Measurements from ENCODE around the gene SIN3A.

GRCh38 chr15:75367406-75367912, 84.0 kb downstream of the SIN3A start:
- TF ChIP-seq, protein P1, sequence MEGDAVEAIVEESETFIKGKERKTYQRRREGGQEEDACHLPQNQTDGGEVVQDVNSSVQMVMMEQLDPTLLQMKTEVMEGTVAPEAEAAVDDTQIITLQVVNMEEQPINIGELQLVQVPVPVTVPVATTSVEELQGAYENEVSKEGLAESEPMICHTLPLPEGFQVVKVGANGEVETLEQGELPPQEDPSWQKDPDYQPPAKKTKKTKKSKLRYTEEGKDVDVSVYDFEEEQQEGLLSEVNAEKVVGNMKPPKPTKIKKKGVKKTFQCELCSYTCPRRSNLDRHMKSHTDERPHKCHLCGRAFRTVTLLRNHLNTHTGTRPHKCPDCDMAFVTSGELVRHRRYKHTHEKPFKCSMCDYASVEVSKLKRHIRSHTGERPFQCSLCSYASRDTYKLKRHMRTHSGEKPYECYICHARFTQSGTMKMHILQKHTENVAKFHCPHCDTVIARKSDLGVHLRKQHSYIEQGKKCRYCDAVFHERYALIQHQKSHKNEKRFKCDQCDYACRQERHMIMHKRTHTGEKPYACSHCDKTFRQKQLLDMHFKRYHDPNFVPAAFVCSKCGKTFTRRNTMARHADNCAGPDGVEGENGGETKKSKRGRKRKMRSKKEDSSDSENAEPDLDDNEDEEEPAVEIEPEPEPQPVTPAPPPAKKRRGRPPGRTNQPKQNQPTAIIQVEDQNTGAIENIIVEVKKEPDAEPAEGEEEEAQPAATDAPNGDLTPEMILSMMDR (IDR thresholded peaks at IDR 0.05), result no peak
- TF ChIP-seq POLR2AphosphoS5 (IDR thresholded peaks at IDR 0.05; ENCODE audit: low read depth, low read length) (no peak), REST (IDR thresholded peaks at IDR 0.05; ENCODE audit: insufficient read depth in 1 of 2, low read depth in 2 of 2, low read length in 1 of 2) (no peak), SIN3A (IDR thresholded peaks at IDR 0.05; ENCODE audit: borderline replicate concordance, insufficient read depth, low read depth, low read length) (no peak)

All from Panc1 (cell line).